Activated T-cell treated with anti-CD3 and anti-CD28 coated beads, Interleukin-2, amount 50 U/mL, for 4 hours (primary cell): ENCODE data around the gene POMT1. TPM values are rescaled to one million over a fixed set of nuclear protein-coding genes. Genes with fewer than 3 reads are reported as not detected.
"Not testable (repeated sequence)": the region's sequence is repeated elsewhere in the genome, so short reads cannot be mapped to it uniquely, and the experiment has no call there.

Experiments used
- ATAC-seq, 2 donors: fragments of 200-7000 bp; cut with Tn5 transposase; one replicate each; pipeline ENCODE4 v1.10.0; 2021
- DNase-seq: peaks from one replicate; pipeline ENCODE4 v3.0.0-alpha.2; 2020
- H3K27me3 Mint-ChIP-seq: one replicate; pipeline ENCODE4 v1.8.0; 2021; ENCODE audit warnings: low read depth, mixed read lengths
- H3K36me3 Mint-ChIP-seq: one replicate; pipeline ENCODE4 v1.8.0; 2022; ENCODE audit warnings: mixed read lengths; ENCODE audit not compliant: insufficient read depth
- H3K4me1 Mint-ChIP-seq: one replicate; pipeline ENCODE4 v1.8.0; 2021; ENCODE audit warnings: low read depth, mixed read lengths
- H3K4me3 Mint-ChIP-seq: one replicate; pipeline ENCODE4 v1.8.0; 2021; ENCODE audit warnings: mild to moderate bottlenecking, moderate library complexity, mixed read lengths
- H3K9me3 Mint-ChIP-seq: one replicate; pipeline ENCODE4 v1.8.0; 2021; ENCODE audit warnings: mixed read lengths
- total RNA-seq, 3 donors: library from RNA; stranded (reverse); gene quantifications; one replicate each; pipeline ENCODE4 v1.2.1, GENCODE V29; 2021

Gene POMT1
- total RNA-seq, 3 donors from 2014 or later = 14.0 to 20.0 (median 16.5) TPM

DNA sequence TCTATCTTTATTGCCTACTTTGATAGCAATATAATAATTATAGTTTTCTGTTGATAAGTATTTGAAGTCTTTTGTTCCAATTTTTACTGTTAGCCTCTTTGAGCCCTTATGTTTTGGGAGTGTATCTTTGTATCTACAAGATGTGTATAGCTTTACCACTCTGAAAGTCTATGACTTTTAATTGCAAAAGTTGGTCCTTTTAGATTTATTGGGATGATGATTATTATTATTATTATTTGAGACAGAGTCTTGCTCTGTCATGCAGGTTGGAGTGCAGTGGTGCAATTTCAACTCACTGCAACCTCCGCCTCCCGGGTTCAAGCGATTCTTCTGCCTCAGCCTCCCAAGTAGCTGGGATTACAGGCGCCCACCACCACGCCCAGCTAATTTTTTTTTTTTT, 30.6 kb upstream of the POMT1 start:
- H3K36me3 Mint-ChIP-seq = peaks cover 41% of the 10 kb centered on the region
- DNase-seq, ATAC-seq, H3K27me3 Mint-ChIP-seq, H3K9me3 Mint-ChIP-seq, H3K4me3 Mint-ChIP-seq, H3K4me1 Mint-ChIP-seq: not testable (repeated sequence)

DNA sequence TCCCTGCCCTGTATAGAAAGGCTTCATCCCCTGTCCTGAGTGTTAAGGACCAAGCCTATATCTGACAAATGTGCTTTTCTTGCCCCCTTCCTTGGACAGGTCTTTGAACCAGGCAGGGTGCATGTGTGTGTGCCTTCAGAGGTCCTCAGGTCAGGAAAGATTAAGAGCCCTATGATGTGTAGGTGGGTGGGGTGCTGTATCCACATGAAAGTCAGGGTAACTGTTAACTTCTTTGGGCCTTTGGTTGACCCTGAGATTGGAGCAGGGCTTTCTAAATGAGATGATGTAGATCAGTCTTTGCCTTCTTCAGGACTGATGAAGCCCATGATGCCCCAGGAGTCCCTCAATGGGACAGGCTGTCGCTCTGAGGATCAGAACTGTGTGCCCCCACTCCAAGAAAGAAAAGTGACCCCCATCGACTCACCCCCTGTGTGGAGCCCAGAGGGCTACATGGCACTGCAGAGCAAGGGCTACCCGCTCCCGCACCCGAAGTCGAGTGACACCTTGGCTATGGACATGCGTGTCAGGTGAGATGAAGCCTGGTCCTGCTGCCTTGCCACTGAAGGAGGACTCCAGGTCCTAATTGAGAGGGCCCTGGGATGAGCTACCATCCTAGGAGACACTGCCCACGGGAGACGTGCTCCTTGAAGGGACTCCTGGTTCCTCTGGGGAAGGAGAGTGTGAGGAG, 29.4 kb upstream of the POMT1 start:
- Mint-ChIP-seq H3K27me3 (no peaks in the 10 kb centered on the region), H3K4me3 (no peak overlapping the region), H3K9me3 (no peaks in the 10 kb centered on the region), H3K36me3 (peaks cover 40% of the 10 kb centered on the region), H3K4me1 (peaks cover 3% of the 10 kb centered on the region)
- DNase-seq (no peak), ATAC-seq (no peak)

DNA sequence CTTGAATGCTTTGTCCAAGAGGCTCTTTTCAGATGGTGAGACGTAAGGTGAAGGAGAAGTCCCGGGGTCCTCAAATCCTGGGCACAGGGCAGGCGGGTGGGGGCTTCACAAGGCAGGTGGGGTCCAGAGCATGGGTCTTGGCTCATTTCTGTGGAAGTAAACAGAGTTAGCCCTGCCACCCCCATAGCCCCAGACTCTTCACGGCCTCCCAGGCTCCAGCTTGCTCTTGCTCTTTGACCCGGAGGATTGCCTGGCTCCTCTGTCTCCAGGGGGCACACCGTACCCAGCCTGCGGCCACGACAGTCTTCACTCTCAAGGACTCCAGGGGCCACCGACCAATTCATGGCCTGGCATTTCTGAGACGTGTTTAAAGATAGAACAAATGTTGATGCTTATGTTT, 28.8 kb upstream of the POMT1 start:
- ATAC-seq (no peak), DNase-seq (no peak)
- Mint-ChIP-seq H3K9me3 (no peaks in the 10 kb centered on the region), H3K4me3 (no peak overlapping the region), H3K4me1 (peaks cover 3% of the 10 kb centered on the region), H3K36me3 (peaks cover 42% of the 10 kb centered on the region), H3K27me3 (no peaks in the 10 kb centered on the region)

DNA sequence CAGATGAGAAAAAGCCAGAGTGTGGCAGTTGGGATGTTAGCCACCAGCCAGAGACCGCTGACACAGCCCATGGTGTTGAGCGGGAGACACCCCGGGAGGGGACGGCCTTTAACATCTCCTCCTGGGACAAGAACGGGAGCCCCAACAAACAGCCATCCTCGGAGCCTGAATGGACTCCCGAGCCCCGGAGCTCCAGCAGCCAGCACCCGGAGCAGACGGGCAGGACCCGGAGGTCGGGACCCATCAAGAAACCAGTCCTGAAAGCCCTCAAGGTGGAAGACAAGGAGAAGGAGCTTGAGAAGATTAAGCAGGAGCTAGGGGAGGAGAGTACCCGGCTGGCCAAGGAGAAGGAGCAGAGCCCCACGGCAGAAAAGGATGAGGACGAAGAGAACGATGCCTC, 28.0 kb upstream of the POMT1 start:
- peaks cover 42% of the 10 kb centered on the region for H3K36me3 Mint-ChIP-seq
- peaks cover 3% of the 10 kb centered on the region for H3K4me1 Mint-ChIP-seq
- DNase-seq (no peak), ATAC-seq (no peak)
- no peak overlapping the region for H3K4me3 Mint-ChIP-seq
- no peaks in the 10 kb centered on the region for H3K9me3 Mint-ChIP-seq
- no peaks in the 10 kb centered on the region for H3K27me3 Mint-ChIP-seq

DNA sequence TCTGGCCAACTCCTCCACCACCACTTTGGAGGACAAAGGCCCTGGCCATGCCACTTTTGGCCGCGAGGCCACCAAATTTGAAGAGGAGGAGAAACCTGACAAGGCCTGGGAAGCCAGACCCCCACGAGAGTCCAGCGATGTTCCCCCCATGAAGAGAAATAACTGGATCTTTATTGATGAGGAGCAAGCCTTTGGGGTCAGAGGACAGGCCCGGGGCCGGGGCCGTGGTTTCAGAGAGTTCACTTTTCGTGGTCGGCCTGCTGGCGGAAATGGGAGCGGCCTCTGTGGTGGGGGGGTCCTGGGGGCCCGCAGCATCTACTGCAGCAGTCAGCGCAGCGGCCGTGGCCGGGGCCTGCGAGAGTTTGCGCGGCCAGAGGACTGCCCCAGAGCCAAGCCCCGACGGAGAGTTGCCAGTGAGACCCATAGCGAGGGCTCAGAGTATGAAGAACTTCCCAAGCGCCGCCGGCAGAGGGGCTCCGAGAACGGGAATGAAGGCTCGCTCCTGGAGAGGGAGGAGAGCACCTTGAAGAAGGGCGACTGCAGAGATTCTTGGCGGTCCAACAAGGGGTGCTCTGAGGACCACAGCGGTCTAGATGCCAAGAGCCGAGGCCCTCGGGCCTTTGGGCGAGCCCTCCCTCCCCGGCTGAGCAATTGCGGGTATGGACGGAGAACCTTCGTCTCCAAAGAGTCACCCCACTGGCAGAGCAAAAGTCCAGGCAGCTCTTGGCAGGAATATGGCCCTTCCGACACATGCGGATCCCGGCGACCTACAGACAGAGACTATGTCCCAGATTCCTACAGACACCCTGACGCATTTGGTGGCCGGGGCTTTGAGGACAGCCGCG, 27.4 kb upstream of the POMT1 start:
- Mint-ChIP-seq H3K36me3 (peaks cover 36% of the 10 kb centered on the region), H3K4me3 (no peak overlapping the region), H3K27me3 (no peaks in the 10 kb centered on the region), H3K4me1 (peaks cover 4% of the 10 kb centered on the region), H3K9me3 (no peaks in the 10 kb centered on the region)
- no peak for DNase-seq
- no peak for ATAC-seq

DNA sequence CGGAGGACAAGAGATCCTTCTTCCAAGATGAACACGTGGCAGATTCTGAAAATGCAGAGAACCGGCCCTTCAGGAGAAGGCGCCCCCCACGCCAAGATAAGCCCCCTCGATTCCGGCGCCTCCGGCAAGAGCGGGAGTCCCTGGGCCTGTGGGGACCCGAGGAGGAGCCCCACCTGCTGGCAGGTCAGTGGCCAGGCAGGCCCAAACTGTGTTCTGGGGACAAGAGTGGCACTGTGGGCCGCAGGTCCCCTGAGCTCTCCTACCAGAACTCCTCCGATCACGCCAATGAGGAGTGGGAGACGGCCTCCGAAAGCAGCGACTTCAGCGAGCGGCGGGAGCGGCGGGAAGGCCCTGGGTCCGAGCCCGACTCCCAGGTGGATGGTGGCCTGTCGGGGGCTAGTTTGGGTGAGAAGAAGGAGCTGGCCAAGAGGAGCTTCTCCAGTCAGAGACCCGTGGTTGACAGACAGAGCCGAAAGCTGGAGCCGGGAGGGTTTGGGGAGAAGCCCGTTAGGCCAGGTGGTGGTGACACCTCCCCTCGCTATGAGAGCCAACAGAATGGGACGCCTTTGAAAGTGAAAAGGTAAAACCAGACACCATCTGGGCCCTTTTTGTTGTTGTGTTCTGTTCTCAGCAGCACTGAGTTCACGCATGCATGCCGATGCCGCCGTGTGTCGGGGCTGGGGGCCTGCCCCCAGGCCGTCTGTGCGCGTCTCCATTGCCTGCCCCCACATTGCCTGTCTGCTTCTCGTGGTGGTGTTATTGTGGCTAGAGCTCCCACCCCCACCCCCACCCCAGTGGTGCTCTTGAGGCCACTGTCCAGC, 26.6 kb upstream of the POMT1 start:
- Mint-ChIP-seq H3K4me3 (no peak overlapping the region), H3K9me3 (no peaks in the 10 kb centered on the region), H3K36me3 (peaks cover 28% of the 10 kb centered on the region), H3K27me3 (no peaks in the 10 kb centered on the region), H3K4me1 (peaks cover 4% of the 10 kb centered on the region)
- ATAC-seq (no peak), DNase-seq (no peak)

DNA sequence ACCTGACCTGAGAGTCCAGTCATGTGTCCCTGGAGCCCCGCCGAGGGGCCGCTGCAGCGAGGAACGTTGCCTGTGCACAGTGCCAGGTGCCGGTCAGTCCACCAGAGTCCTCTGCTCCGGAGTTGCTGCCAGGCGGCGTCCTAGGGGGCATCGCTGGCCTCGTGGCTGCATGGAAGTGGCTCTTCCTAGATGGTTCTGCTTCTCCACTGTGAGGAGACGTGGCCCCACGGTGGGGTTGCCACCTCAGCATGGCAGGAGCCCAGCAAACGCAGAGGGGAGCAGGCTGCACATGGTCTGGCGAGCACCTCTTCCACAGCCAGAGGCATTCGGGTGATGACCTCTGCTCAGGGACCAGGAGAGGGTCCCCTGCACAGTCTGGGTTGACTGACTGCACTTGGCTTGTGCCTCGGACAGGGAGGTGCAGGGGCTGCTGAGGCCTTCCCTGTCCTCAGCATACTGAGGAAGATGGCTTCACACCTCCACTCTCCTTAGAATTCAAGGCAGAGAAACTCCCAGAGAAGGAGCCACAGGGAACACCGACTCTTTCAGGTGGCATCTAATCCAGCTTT, 25.9 kb upstream of the POMT1 start:
- H3K9me3 Mint-ChIP-seq = no peaks in the 10 kb centered on the region
- ATAC-seq = no peak
- H3K4me3 Mint-ChIP-seq = no peak overlapping the region
- peaks cover 29% of the 10 kb centered on the region for H3K36me3 Mint-ChIP-seq
- H3K27me3 Mint-ChIP-seq = no peaks in the 10 kb centered on the region
- DNase-seq = no peak
- H3K4me1 Mint-ChIP-seq = peaks cover 4% of the 10 kb centered on the region

DNA sequence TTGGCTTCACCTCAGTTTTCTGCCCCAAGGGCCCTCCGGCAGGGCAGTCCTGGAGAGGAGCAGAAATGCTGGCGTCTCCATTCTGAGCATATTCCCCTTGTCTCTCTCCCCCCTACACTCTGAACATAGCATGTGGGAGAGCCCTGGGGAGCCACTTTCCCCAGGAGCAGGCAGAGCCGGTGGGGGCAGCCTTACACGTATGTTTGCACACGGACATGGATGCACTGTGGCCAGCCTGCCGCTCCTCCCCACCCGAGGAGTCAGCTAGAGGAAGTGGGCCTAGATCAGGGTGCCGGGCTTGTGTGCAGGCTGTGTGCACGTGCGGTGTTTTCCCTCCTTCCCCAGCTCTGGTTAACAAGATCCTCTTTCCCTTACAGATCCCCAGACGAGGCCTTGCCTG, 25.4 kb upstream of the POMT1 start:
- H3K36me3 Mint-ChIP-seq = peaks cover 34% of the 10 kb centered on the region
- no peaks in the 10 kb centered on the region for H3K27me3 Mint-ChIP-seq
- no peak for ATAC-seq

DNA sequence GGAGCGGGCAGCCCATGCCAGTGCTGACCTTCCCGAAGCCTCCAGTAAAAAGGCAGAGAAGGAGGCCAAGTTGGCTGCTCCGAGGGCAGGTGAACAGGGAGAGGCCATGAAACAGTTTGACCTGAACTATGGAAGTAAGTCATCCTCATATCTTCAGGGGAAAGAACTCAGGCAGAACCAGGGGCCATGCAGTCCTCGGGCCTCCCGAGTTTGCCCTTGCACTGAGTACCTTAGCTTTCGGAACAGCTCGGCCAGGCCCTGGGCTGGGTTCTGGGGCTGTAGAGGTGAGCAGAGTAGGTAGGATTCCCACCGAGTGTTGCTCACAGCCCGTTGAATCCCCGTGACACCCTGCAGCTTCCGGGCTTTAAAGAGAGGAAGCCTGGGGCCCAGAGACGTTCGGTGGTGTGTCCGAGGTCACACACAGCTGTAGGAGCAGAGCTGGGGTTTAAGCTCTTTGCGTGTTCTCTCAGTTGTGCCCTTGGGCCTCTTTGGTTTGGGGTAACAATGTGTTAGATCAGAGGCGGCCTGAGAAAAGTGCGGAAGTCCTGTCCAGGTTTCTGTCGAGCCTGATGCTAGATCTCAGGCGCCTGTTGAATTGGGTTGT, 24.8 kb upstream of the POMT1 start:
- Mint-ChIP-seq H3K36me3 (peaks cover 36% of the 10 kb centered on the region), H3K9me3 (no peaks in the 10 kb centered on the region), H3K27me3 (no peaks in the 10 kb centered on the region), H3K4me3 (no peak overlapping the region), H3K4me1 (peaks cover 3% of the 10 kb centered on the region)
- DNase-seq (no peak), ATAC-seq (no peak)

More for the DNA sequence above, 25.4 kb upstream of the POMT1 start:
- DNase-seq = no peak
- Mint-ChIP-seq H3K9me3 (no peaks in the 10 kb centered on the region), H3K4me3 (no peak overlapping the region), H3K4me1 (peaks cover 4% of the 10 kb centered on the region)

DNA sequence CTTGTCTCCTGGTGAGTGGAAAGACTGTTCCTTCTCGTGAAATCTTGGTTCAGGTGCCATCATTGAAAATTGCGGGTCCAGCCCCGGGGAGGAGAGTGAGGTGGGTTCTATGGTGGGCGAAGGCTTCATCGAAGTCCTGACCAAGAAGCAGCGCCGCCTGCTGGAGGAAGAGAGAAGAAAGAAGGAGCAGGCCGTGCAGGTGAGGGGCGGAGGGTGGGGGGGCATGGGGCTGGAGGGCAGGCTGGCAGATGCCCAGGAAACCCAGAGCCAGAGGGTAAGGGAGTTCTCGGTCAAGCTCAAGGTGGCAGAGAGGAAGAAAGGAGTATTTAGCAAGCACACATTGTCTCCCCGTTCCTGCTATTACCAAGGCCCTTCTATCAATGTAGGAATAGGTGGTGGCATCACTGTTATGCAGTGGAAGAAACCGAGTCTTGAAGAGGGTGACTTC, 24.3 kb upstream of the POMT1 start:
- peaks cover 36% of the 10 kb centered on the region for H3K36me3 Mint-ChIP-seq

DNA sequence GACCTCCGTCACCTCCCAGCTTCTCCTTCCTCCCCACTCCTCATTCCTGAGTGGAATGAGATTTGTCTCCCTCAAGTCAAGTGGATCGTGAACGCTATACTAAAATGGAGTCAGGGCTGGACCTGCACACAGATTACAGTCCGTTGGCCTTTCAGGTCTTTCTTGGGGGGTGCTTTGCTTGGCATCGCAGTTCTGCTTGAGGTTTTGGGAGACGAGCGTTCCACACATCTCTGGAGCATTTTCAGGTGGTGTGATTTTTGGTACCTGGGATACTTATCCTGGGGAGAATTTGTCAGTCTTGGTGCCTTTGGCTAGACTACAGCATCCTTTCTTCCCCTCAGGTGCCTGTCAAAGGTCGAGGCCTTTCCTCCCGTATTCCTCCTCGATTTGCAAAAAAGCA, 23.8 kb upstream of the POMT1 start:
- DNase-seq (no peak), ATAC-seq (no peak)
- Mint-ChIP-seq H3K27me3 (no peaks in the 10 kb centered on the region), H3K4me3 (no peak overlapping the region), H3K36me3 (peaks cover 33% of the 10 kb centered on the region), H3K4me1 (peaks cover 3% of the 10 kb centered on the region), H3K9me3 (no peaks in the 10 kb centered on the region)

More for the DNA sequence above, 24.3 kb upstream of the POMT1 start:
- H3K27me3 Mint-ChIP-seq = no peaks in the 10 kb centered on the region
- H3K4me1 Mint-ChIP-seq = peaks cover 3% of the 10 kb centered on the region
- ATAC-seq = peak; percentile 52 to 75
- no peak overlapping the region for H3K4me3 Mint-ChIP-seq
- DNase-seq = peak; percentile 55
- no peaks in the 10 kb centered on the region for H3K9me3 Mint-ChIP-seq

DNA sequence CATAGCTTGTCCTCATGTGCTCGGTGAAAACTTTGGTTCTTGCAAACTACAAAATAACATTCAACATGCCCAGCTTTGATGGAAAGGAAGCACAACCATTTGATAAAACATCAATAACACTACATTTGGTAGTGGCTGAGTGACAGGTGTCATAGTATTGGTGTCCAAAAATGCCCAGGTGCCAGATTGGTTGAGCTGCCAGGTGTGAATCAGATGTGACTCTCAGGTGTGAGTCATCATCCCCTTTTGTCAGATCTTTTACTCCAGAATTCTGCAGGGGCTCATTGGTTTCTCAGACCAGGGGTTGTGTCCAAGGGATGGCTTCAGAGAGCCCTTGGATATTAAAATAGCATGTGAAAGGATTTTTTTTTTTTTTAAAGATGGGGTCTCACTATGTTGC, 22.5 kb upstream of the POMT1 start:
- ATAC-seq = peak; percentile 48 to 58
- Mint-ChIP-seq H3K4me1 (peaks cover 3% of the 10 kb centered on the region), H3K27me3 (no peaks in the 10 kb centered on the region), H3K4me3 (no peak overlapping the region), H3K36me3 (peaks cover 32% of the 10 kb centered on the region), H3K9me3 (no peaks in the 10 kb centered on the region)
- DNase-seq = no peak

DNA sequence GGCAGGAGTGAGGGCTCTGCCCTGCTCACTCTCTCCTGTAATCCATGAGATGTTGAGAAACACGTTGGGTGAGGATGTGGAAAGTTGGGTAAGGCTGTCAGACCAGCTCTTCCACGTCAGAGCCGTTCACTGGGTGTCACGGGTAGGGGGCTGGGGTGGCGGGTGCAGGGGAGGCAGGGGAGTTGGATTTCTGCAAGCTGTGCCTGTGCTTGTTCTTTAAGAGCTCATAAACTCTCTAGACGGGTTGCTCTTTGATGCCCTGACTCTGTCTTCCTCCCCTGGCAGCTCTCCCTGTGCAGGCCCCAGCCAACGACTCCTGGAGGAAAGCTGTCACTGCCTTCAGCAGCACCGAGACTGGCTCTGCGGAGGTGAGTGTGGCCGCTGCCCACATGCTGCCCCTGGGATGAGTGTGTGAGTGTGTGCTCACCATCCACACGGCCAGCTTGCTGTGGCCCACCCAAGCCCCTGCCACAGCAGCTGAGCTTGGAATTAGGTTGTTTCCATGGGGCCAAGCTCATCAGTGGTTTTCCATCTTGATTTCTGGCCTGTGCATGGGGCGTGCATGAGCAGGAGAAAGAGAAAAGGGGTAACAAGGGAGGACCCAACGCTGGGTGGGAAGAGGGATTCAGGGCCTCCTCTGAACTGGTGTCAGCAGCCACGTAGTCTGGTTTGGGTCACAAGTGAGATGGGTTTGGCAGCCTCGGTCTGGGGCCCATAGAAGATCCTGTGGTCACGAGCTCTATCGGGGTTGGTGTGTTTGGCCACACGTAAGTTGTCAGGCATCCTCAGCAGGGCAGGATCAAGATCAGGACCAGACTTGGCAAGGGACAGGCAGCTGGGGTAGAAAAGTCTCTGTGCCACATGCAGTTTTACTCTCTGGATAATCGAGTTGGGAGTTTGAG, 21.0 kb upstream of the POMT1 start:
- Mint-ChIP-seq H3K36me3 (peaks cover 37% of the 10 kb centered on the region), H3K4me3 (no peak overlapping the region), H3K9me3 (no peaks in the 10 kb centered on the region), H3K4me1 (peaks cover 3% of the 10 kb centered on the region), H3K27me3 (no peaks in the 10 kb centered on the region)
- no peak for DNase-seq
- ATAC-seq = no peak
